K562 (cell line): ENCODE results near the gene NEDD4L.

Experiments
- C11orf30 ChIP-seq: fragments of 450-650 bp; IDR thresholded peaks from 2 replicates; pipeline ENCODE4 v1.6.1; 2016; ENCODE audit warnings: low read depth, mild to moderate bottlenecking
- NFYB ChIP-seq: IDR thresholded peaks from 2 replicates; pipeline ENCODE4 v1.6.1; 2011; ENCODE audit warnings: mild to moderate bottlenecking, moderate library complexity; ENCODE audit not compliant: insufficient read length; ENCODE audit errors: extremely low read depth
- ZBTB9 ChIP-seq: fragments of 450-650 bp; formaldehyde crosslinking; IDR thresholded peaks from 2 replicates; pipeline ENCODE4 v1.4.0; 2020; ENCODE audit warnings: mild to moderate bottlenecking, moderate library complexity
- ZNF507 ChIP-seq: conservative IDR thresholded peaks from 2 replicates; pipeline ENCODE4 v1.6.1; 2017; ENCODE audit warnings: missing genetic modification characterization, missing compliant biosample characterization

GRCh38 chr18:58341916-58342315, 297.9 kb downstream of the NEDD4L start:
- TF ChIP-seq C11orf30 (no peak), ZNF507 (tag) (no peak), NFYB (no peak), ZBTB9 (CRISPR knock-in tag) (no peak)
